ENCODE results near the gene DAPK1.

DNA sequence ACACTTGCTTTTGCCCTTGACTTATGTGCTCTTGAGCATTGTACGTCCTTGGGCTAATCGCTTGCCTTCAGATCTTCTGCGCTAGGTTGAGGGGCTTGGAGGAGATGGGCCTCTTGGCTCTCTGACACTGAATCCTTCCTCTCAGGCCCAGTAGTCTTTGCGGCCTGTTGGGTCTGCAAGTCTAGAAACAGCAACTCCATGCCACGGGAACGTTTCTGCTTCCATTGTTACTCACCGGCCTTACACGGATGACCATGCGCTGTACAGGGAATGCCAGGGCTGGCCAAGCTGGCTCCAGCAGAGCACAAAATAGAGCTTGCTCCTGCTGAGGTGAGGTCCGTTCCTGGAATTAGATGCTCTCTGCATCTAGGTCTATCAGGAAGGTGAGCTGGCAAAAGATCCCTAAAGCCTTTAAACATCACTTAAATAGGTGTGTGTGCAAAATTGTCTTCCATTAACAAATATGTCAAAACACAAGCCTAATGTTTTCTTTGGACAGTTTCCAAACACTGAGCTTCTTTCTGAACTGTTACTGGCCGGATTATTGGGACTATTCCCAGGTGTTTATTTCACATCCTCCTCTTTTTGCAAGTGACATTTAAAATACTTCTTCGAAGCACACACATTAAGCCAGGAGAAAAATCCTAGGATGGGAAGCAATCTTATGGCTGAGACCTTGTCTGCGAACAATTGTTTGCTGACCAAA is 29.7 kb downstream of the DAPK1 start:
- TF ChIP-seq POLR2A (IDR thresholded peaks at IDR 0.05) (no peak), CTCF (IDR thresholded peaks at IDR 0.05) (no peak)

All from adrenal gland (tissue), 5 donors.